ENCODE results near the gene NRSN2. TPM values are rescaled to one million over a fixed set of nuclear protein-coding genes. Genes with fewer than 3 reads are reported as not detected.

NRSN2 gene
- total RNA-seq, 1 experiment from 2014 or later, result 44.9 TPM

DNA sequence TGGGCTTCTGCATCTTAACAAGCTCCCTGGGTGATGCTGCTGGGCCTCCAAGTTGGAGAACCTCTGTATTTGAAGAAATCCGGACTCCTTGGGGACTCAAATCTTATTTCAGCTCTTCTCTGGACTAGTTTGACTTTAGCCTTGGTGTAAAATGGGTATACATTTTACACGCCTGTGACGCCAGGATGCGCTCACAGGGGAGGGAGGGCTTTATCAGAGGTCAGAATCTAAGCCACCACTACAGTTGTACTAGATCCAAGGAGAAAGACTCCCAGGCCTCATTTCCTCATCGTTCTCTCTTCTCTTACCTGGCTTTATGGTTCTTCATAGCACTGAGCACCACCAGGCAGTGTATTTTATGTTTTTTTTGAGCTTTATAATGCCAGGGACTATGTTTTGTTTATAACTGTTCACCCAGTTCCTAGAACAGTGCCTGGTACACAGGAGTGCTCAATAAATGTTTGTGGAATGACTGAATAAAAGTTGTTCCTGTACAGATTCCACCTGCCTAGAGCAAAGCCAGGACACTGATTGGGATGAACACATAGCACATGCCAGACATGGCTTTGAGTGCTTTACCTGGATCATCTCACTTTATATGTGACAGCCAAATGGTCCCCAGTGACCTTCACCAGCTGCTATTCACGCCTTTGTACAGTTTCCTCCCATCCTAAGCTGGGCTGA, 56.1 kb downstream of the NRSN2 start:
- CTCF ChIA-PET, result interaction anchor here (0.6 kb wide), 1 partner anchor 10 kb away, joined by 3 read pairs; no protein-coding TSS in a partner anchor
- POLR2A ChIA-PET, result no interaction called here
- ATAC-seq, result no peak

GRCh38 chr20:403582-403957, 56.7 kb downstream of the NRSN2 start:
- intact Hi-C loops (cut with micrococcal nuclease; ENCODE audit: unreplicated experiment) (no loop called here), in situ Hi-C loops (cut with HindIII; ENCODE audit: low pct_unique_long_range_greater_than_20kb, low sequenced_read_pairs) (no loop called here)
- CTCF ChIA-PET, result interaction anchor here (0.6 kb wide), 1 partner anchor 11 kb away, joined by 3 read pairs; no protein-coding TSS in a partner anchor
- no peak for ATAC-seq
- H3K9me3 ChIP-seq (ENCODE audit: control insufficient read depth, insufficient read depth, low read depth, low read length), result peaks cover 6% of the 10 kb centered on the region; the same call in 1 of the 2 replicates
- H3K27ac ChIP-seq (ENCODE audit: low read length), result peak overlapping the region; percentile 70; the same call in 1 of the 2 replicates
- POLR2A ChIA-PET, result no interaction called here
- H3K27me3 ChIP-seq (ENCODE audit: control insufficient read depth, insufficient read depth, low read length), result no peaks in the 10 kb centered on the region
- no peak overlapping the region for H3K4me3 ChIP-seq (ENCODE audit: low read depth in 2 of 2, low read length in 2 of 2)
- TF ChIP-seq POLR2AphosphoS5 (IDR thresholded peaks at IDR 0.05; ENCODE audit: low read depth, low read length) (no peak), SIN3A (IDR thresholded peaks at IDR 0.05; ENCODE audit: borderline replicate concordance, insufficient read depth, low read depth, low read length) (no peak), TCF7L2 (IDR thresholded peaks at IDR 0.05; ENCODE audit: low read depth, low read length) (no peak)
- no TSS peak for BruUV-seq (replicated peaks)
- H3K4me1 ChIP-seq (ENCODE audit: control insufficient read depth, insufficient read depth, low read length), result peaks cover 11% of the 10 kb centered on the region
- H3K36me3 ChIP-seq (ENCODE audit: control insufficient read depth, insufficient read depth, low read length), result no peaks in the 10 kb centered on the region; the same call in 1 of the 2 replicates
- no peak for DNase-seq (ENCODE audit: low read depth, low spot score)

More for the DNA sequence above, 56.1 kb downstream of the NRSN2 start:
- TF ChIP-seq TCF7L2 (IDR thresholded peaks at IDR 0.05; ENCODE audit: low read depth, low read length) (no peak), SIN3A (IDR thresholded peaks at IDR 0.05; ENCODE audit: borderline replicate concordance, insufficient read depth, low read depth, low read length) (no peak), POLR2AphosphoS5 (IDR thresholded peaks at IDR 0.05; ENCODE audit: low read depth, low read length) (no peak)
- TF ChIP-seq, protein P1, sequence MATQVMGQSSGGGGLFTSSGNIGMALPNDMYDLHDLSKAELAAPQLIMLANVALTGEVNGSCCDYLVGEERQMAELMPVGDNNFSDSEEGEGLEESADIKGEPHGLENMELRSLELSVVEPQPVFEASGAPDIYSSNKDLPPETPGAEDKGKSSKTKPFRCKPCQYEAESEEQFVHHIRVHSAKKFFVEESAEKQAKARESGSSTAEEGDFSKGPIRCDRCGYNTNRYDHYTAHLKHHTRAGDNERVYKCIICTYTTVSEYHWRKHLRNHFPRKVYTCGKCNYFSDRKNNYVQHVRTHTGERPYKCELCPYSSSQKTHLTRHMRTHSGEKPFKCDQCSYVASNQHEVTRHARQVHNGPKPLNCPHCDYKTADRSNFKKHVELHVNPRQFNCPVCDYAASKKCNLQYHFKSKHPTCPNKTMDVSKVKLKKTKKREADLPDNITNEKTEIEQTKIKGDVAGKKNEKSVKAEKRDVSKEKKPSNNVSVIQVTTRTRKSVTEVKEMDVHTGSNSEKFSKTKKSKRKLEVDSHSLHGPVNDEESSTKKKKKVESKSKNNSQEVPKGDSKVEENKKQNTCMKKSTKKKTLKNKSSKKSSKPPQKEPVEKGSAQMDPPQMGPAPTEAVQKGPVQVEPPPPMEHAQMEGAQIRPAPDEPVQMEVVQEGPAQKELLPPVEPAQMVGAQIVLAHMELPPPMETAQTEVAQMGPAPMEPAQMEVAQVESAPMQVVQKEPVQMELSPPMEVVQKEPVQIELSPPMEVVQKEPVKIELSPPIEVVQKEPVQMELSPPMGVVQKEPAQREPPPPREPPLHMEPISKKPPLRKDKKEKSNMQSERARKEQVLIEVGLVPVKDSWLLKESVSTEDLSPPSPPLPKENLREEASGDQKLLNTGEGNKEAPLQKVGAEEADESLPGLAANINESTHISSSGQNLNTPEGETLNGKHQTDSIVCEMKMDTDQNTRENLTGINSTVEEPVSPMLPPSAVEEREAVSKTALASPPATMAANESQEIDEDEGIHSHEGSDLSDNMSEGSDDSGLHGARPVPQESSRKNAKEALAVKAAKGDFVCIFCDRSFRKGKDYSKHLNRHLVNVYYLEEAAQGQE (IDR thresholded peaks at IDR 0.05; ENCODE audit: insufficient read depth in 1 of 2, low read depth in 2 of 2, low read length in 1 of 2), result no peak
- TF ChIP-seq, protein P2, sequence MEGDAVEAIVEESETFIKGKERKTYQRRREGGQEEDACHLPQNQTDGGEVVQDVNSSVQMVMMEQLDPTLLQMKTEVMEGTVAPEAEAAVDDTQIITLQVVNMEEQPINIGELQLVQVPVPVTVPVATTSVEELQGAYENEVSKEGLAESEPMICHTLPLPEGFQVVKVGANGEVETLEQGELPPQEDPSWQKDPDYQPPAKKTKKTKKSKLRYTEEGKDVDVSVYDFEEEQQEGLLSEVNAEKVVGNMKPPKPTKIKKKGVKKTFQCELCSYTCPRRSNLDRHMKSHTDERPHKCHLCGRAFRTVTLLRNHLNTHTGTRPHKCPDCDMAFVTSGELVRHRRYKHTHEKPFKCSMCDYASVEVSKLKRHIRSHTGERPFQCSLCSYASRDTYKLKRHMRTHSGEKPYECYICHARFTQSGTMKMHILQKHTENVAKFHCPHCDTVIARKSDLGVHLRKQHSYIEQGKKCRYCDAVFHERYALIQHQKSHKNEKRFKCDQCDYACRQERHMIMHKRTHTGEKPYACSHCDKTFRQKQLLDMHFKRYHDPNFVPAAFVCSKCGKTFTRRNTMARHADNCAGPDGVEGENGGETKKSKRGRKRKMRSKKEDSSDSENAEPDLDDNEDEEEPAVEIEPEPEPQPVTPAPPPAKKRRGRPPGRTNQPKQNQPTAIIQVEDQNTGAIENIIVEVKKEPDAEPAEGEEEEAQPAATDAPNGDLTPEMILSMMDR (IDR thresholded peaks at IDR 0.05), result no peak
- no peak overlapping the region for H3K4me3 ChIP-seq (ENCODE audit: low read depth in 2 of 2, low read length in 2 of 2)
- DNase-seq (ENCODE audit: low read depth, low spot score), result no peak
- peak overlapping the region; percentile 70; the same call in 1 of the 2 replicates for H3K27ac ChIP-seq (ENCODE audit: low read length)
- H3K27me3 ChIP-seq (ENCODE audit: control insufficient read depth, insufficient read depth, low read length), result no peaks in the 10 kb centered on the region
- H3K4me1 ChIP-seq (ENCODE audit: control insufficient read depth, insufficient read depth, low read length), result peaks cover 11% of the 10 kb centered on the region
- no peaks in the 10 kb centered on the region for H3K36me3 ChIP-seq (ENCODE audit: control insufficient read depth, insufficient read depth, low read length)
- H3K9me3 ChIP-seq (ENCODE audit: control insufficient read depth, insufficient read depth, low read depth, low read length), result peaks cover 6% of the 10 kb centered on the region; the same call in 1 of the 2 replicates
- no TSS peak for BruUV-seq (replicated peaks)
- in situ Hi-C loops (cut with HindIII; ENCODE audit: low pct_unique_long_range_greater_than_20kb, low sequenced_read_pairs) (no loop called here), intact Hi-C loops (cut with micrococcal nuclease; ENCODE audit: unreplicated experiment) (no loop called here)

GRCh38 chr20:404088-404487, 57.2 kb downstream of the NRSN2 start:
- Histone ChIP-seq H3K27me3 (ENCODE audit: control insufficient read depth, insufficient read depth, low read length) (no peaks in the 10 kb centered on the region), H3K36me3 (ENCODE audit: control insufficient read depth, insufficient read depth, low read length) (no peaks in the 10 kb centered on the region; the same call in 1 of the 2 replicates), H3K4me1 (ENCODE audit: control insufficient read depth, insufficient read depth, low read length) (peaks cover 11% of the 10 kb centered on the region), H3K9me3 (ENCODE audit: control insufficient read depth, insufficient read depth, low read depth, low read length) (peaks cover 6% of the 10 kb centered on the region; the same call in 1 of the 2 replicates), H3K27ac (ENCODE audit: low read length) (no peak overlapping the region), H3K4me3 (ENCODE audit: low read depth in 2 of 2, low read length in 2 of 2) (no peak overlapping the region)
- ChIA-PET POLR2A (no interaction called here), CTCF (no interaction called here)
- DNase-seq (ENCODE audit: low read depth, low spot score), result no peak
- in situ Hi-C loops (cut with HindIII; ENCODE audit: low pct_unique_long_range_greater_than_20kb, low sequenced_read_pairs), result no loop called here
- TF ChIP-seq, protein P2 (IDR thresholded peaks at IDR 0.05), result no peak
- TF ChIP-seq POLR2AphosphoS5 (IDR thresholded peaks at IDR 0.05; ENCODE audit: low read depth, low read length) (no peak), TCF7L2 (IDR thresholded peaks at IDR 0.05; ENCODE audit: low read depth, low read length) (no peak), SIN3A (IDR thresholded peaks at IDR 0.05; ENCODE audit: borderline replicate concordance, insufficient read depth, low read depth, low read length) (no peak)
- TF ChIP-seq, protein P1 (IDR thresholded peaks at IDR 0.05; ENCODE audit: insufficient read depth in 1 of 2, low read depth in 2 of 2, low read length in 1 of 2), result no peak
- ATAC-seq, result no peak
- BruUV-seq (replicated peaks), result no TSS peak
- intact Hi-C loops (cut with micrococcal nuclease; ENCODE audit: unreplicated experiment), result no loop called here
